GM12878 (cell line): Measurements from ENCODE around the gene IQGAP1. TPM values are rescaled to one million over a fixed set of nuclear protein-coding genes. Genes with fewer than 3 reads are reported as not detected.

Experiments
- ATAC-seq: fragments of 200-7000 bp; cut with Tn5 transposase; 3 replicates; pipeline ENCODE4 v1.9.1; 2020; ENCODE audit warnings: mild to moderate bottlenecking, moderate library complexity
- BruUV-seq: library from RNA; stranded (reverse); fragments of 400-500 nt; replicated peaks from 2 replicates; lab custom pipeline; 2021; lab: Mats Ljungman, UMichigan
- CTCF ChIA-PET: fragments of 300-600 bp; sonication (Branson Sonifier 250); formaldehyde crosslinking; extraction: SDS; loops from one replicate; lab custom pipeline; 2021; ENCODE audit warnings: inconsistent platforms; lab: Yijun Ruan, JAX
- POLR2A ChIA-PET: fragments of 350-600 bp; formaldehyde crosslinking; extraction: SDS; loops from one replicate; lab custom pipeline; 2021; ENCODE audit warnings: inconsistent platforms; lab: Charles Lee
- RAD21 ChIA-PET: fragments of 300-600 bp; sonication (Branson Sonifier 250); formaldehyde crosslinking; loops from one replicate; lab custom pipeline; 2023; ENCODE audit warnings: antibody characterized with exemption; ENCODE audit not compliant: unreplicated experiment; lab: Charles Lee
- SMC1A ChIA-PET: fragments of 300-600 bp; sonication (Branson Sonifier 250); formaldehyde crosslinking; loops from one replicate; lab custom pipeline; 2023; ENCODE audit not compliant: unreplicated experiment, uncharacterized antibody; lab: Charles Lee
- DNase-seq: peaks from one replicate; pipeline ENCODE4 v3.0.0-alpha.2; 2011; ENCODE audit warnings: low read depth, low spot score
- FAIRE-seq: peaks from 3 replicates; lab custom pipeline; 2011; peaks lifted over from hg19 to GRCh38; lab: Jason Lieb, UNC
- H2AFZ ChIP-seq: 2 replicates; pipeline ENCODE4 v1.6.0; 2011; ENCODE audit warnings: low read depth, low read length, control low read depth; ENCODE audit not compliant: control insufficient read depth
- H3K27ac ChIP-seq: 2 replicates; pipeline ENCODE4 v1.5.1; 2011; ENCODE audit warnings: control low read depth; ENCODE audit not compliant: control insufficient read depth, insufficient read depth
- H3K27me3 ChIP-seq, 2 experiments: replicated peaks in 1 of 2; 2 replicates each; pipeline versions ENCODE4 v1.6.0 to v1.6.1; 2011; ENCODE audit warnings: low read length in 1 of 2; ENCODE audit not compliant: control insufficient read depth in 2 of 2, insufficient read depth in 2 of 2
- H3K36me3 ChIP-seq, 2 experiments: 2 replicates each; pipeline ENCODE4 v1.5.1; 2011; ENCODE audit warnings: low read length in 1 of 2; ENCODE audit not compliant: control insufficient read depth in 2 of 2, insufficient read depth in 2 of 2
- H3K4me1 ChIP-seq: 2 replicates; pipeline ENCODE4 v1.6.1; 2011; ENCODE audit warnings: mild to moderate bottlenecking, low read length, moderate library complexity, mixed read lengths; ENCODE audit not compliant: control insufficient read depth, insufficient read depth
- H3K4me2 ChIP-seq: 2 replicates; pipeline ENCODE4 v1.6.0; 2011; ENCODE audit warnings: control low read depth; ENCODE audit not compliant: control insufficient read depth, insufficient read depth
- H3K4me3 ChIP-seq: fragments of 200-600 bp; sonication (generic); 2 replicates; pipeline ENCODE4 v1.5.1; 2016
- H3K79me2 ChIP-seq: 2 replicates; pipeline ENCODE4 v1.6.0; 2011; ENCODE audit warnings: low read length; ENCODE audit not compliant: control insufficient read depth, insufficient read depth
- H3K9ac ChIP-seq: 2 replicates; pipeline ENCODE4 v1.8.0; 2011; ENCODE audit warnings: low read length, control low read depth, mixed read lengths; ENCODE audit not compliant: control insufficient read depth, insufficient read depth
- H3K9me3 ChIP-seq: replicated peaks from 3 replicates; pipeline ENCODE4 v1.5.1; 2011; ENCODE audit warnings: mild to moderate bottlenecking, low read length; ENCODE audit not compliant: control insufficient read depth, insufficient read depth
- H4K20me1 ChIP-seq: 2 replicates; pipeline ENCODE4 v1.6.0; 2011; ENCODE audit not compliant: control insufficient read depth, insufficient read depth
- ATF3 ChIP-seq: IDR thresholded peaks from 2 replicates; pipeline ENCODE4 v1.6.1; 2011; ENCODE audit warnings: low read depth, mild to moderate bottlenecking, low read length, moderate library complexity, borderline replicate concordance; ENCODE audit errors: extremely low read depth
- BCL3 ChIP-seq: IDR thresholded peaks from 2 replicates; pipeline ENCODE4 v1.6.1; 2011; ENCODE audit warnings: borderline replicate concordance, low read depth, mild to moderate bottlenecking, moderate library complexity, low read length; ENCODE audit not compliant: insufficient read depth, poor library complexity, severe bottlenecking
- E2F4 ChIP-seq: IDR thresholded peaks from 2 replicates; pipeline ENCODE4 v1.6.1; 2012; ENCODE audit warnings: low read depth, low read length, improper control_type of control experiment
- FOS ChIP-seq: IDR thresholded peaks from 3 replicates; pipeline ENCODE4 v1.6.1; 2011; ENCODE audit warnings: borderline replicate concordance; ENCODE audit not compliant: insufficient read length; ENCODE audit errors: extremely low read depth
- IKZF1 ChIP-seq: fragments of 450-650 bp; conservative IDR thresholded peaks from 2 replicates; pipeline ENCODE4 v1.6.1; 2017; ENCODE audit warnings: antibody characterized with exemption, mild to moderate bottlenecking
- IRF4 ChIP-seq: IDR thresholded peaks from 2 replicates; pipeline ENCODE4 v1.6.1; 2011; ENCODE audit warnings: low read depth, low read length
- KAT2A ChIP-seq: conservative IDR thresholded peaks from 2 replicates; pipeline ENCODE4 v1.6.1; 2011; ENCODE audit warnings: low read depth, low read length; ENCODE audit not compliant: control insufficient read depth
- MAX ChIP-seq: IDR thresholded peaks from 2 replicates; pipeline ENCODE4 v1.6.1; 2012; ENCODE audit warnings: low read depth, low read length, improper control_type of control experiment
- NFYA ChIP-seq: IDR thresholded peaks from 2 replicates; pipeline ENCODE4 v1.6.1; 2011; ENCODE audit warnings: low read depth, mild to moderate bottlenecking, low read length, improper control_type of control experiment, borderline replicate concordance
- NFYB ChIP-seq: IDR thresholded peaks from 2 replicates; pipeline ENCODE4 v1.6.1; 2011; ENCODE audit warnings: low read depth, mild to moderate bottlenecking, low read length, improper control_type of control experiment, moderate library complexity; ENCODE audit not compliant: insufficient read depth
- NR2C1 ChIP-seq: fragments of 450-650 bp; IDR thresholded peaks from 2 replicates; pipeline ENCODE4 v1.6.1; 2017; ENCODE audit warnings: antibody characterized with exemption, mild to moderate bottlenecking, moderate library complexity
- POLR2AphosphoS5 ChIP-seq: IDR thresholded peaks from 2 replicates; pipeline ENCODE4 v1.6.1; 2011; ENCODE audit warnings: mild to moderate bottlenecking, low read length, inconsistent platforms
- RAD21 ChIP-seq: IDR thresholded peaks from 2 replicates; pipeline ENCODE4 v1.6.1; 2011; ENCODE audit warnings: mild to moderate bottlenecking, low read depth, low read length, moderate library complexity; ENCODE audit not compliant: insufficient read depth
- RUNX3 ChIP-seq: IDR thresholded peaks from 2 replicates; pipeline ENCODE4 v1.6.1; 2012; ENCODE audit warnings: low read length, inconsistent platforms
- SKIL ChIP-seq: fragments of 450-650 bp; IDR thresholded peaks from 2 replicates; pipeline ENCODE4 v1.6.1; 2017; ENCODE audit warnings: mild to moderate bottlenecking, low read depth, inconsistent platforms; ENCODE audit not compliant: poor library complexity, severe bottlenecking
- SUPT20H ChIP-seq: IDR thresholded peaks from 2 replicates; pipeline ENCODE4 v1.6.1; 2011; ENCODE audit warnings: low read depth, mild to moderate bottlenecking, low read length, moderate library complexity, borderline replicate concordance; ENCODE audit not compliant: control insufficient read depth
- ZNF207 ChIP-seq: fragments of 450-650 bp; IDR thresholded peaks from 2 replicates; pipeline ENCODE4 v1.6.1; 2014; ENCODE audit warnings: antibody characterized with exemption, mild to moderate bottlenecking, borderline replicate concordance
- WGBS: methylation state at CpG from one replicate; pipeline ENCODE4 v1.1.6; 2016; ENCODE audit warnings: low lambda C conversion rate; ENCODE audit not compliant: insufficient replicate concordance, insufficient coverage; ENCODE audit errors: missing lambda C conversion rate; 5-methylcytosine and 5-hydroxymethylcytosine counted together
- in situ Hi-C: fragments of 300-500 bp; cut with MboI; formaldehyde crosslinking; loops from 9 replicates; pipeline ENCODE4 v1.14.3; 2018; ENCODE audit warnings: mixed read lengths
- intact Hi-C: fragments of 100-400 bp; cut with micrococcal nuclease; formaldehyde crosslinking; loops from one replicate; pipeline ENCODE4 v1.14.2; 2022; ENCODE audit not compliant: unreplicated experiment
- polyA plus RNA-seq, 11 experiments: library from polyadenylated mRNA; depleted of rRNA in 4 of 11; unstranded in 6 of 11; stranded (reverse) in 5 of 11; fragments of >200 nt; fragmentation: Nextera tagmentation in 4 of 11; fragmentation: Illumina TruSeq in 1 of 11; extraction: Ambion mirVana in 4 of 11; extraction: Trizol in 1 of 11; gene quantifications; 1 replicate in 1 of 11; 2 replicates in 10 of 11; pipeline versions ENCODE4 v1.2.1 to v1.2.3, GENCODE V29; 2011 to 2016; ENCODE audit warnings: inconsistent platforms in 2 of 11, missing spikeins in 2 of 11, low read depth in 1 of 11
- total RNA-seq, 4 experiments: library from RNA; depleted of rRNA in 3 of 4; stranded (reverse); fragments of >200 nt in 3 of 4; fragmentation: Illumina TruSeq in 1 of 4; extraction: Trizol in 1 of 4; gene quantifications; 2 replicates each; pipeline versions ENCODE4 v1.2.1 to v1.2.3, GENCODE V29; 2013 to 2021

IQGAP1 gene
- total and polyA plus RNA-seq, 10 of the 15 experiments (the other 5 are each of a cell fraction or from before 2014, with no cell fraction given), result 65.2 to 250 (median 112) TPM

- TF ChIP-seq FOS, result no peak
Measured at GRCh38 chr15:90439946-90440345, 51.9 kb downstream of the IQGAP1 start (continued).

- Histone ChIP-seq H4K20me1 (no peaks in the 10 kb centered on the region), H3K36me3 (peaks cover 10 to 16% of the 10 kb centered on the region in 2 experiments), H3K27ac (no peak overlapping the region), H3K4me1 (no peaks in the 10 kb centered on the region), H3K9ac (no peak overlapping the region), H3K4me2 (no peak overlapping the region), H3K9me3 (no peaks in the 10 kb centered on the region), H2AFZ (no peak overlapping the region), H3K27me3 (no peaks in the 10 kb centered on the region), H3K4me3 (no peak overlapping the region), H3K79me2 (no peaks in the 10 kb centered on the region)
- SMC1A ChIA-PET, result no interaction called here
- RAD21 ChIA-PET, result no interaction called here
- POLR2A ChIA-PET, result no interaction called here
- intact Hi-C loops, result no loop called here
- ATAC-seq, result no peak
- no peak for DNase-seq
- WGBS, result 100% methylated on average over 3 of the region's 3 CpGs
- CTCF ChIA-PET, result interaction anchor here (0.7 kb wide), 1 partner anchor 164 kb away, joined by 3 read pairs; no protein-coding TSS in a partner anchor
- BruUV-seq, result no TSS peak
- in situ Hi-C loops, result no loop called here
- no peak for FAIRE-seq
- no peak for TF ChIP-seq IRF4
- no peak for TF ChIP-seq POLR2AphosphoS5
- no peak for TF ChIP-seq RUNX3
- no peak for TF ChIP-seq NFYB
- TF ChIP-seq IKZF1, result no peak
- no peak for TF ChIP-seq ZNF207
- TF ChIP-seq BCL3, result no peak
- no peak for TF ChIP-seq NR2C1
- TF ChIP-seq SKIL, result no peak
- no peak for TF ChIP-seq NFYA
- TF ChIP-seq RAD21, result no peak
- TF ChIP-seq SUPT20H, result no peak
- TF ChIP-seq E2F4, result no peak
- TF ChIP-seq KAT2A, result no peak
- no peak for TF ChIP-seq MAX
- no peak for TF ChIP-seq ATF3
Measured at GRCh38 chr15:90441027-90441426, 53.0 kb downstream of the IQGAP1 start.
